WERI-Rb-1 (cell line): ENCODE data around the gene SYT17.

ENCODE experiments used
- DNase-seq: peaks from one replicate; pipeline ENCODE4 v3.0.0-alpha.2; 2020
- H3K27ac ChIP-seq: fragments of 250-450 bp; sonication (Bioruptor Pico); 2 replicates; pipeline ENCODE4 v1.5.1; 2020; ENCODE audit warnings: mild to moderate bottlenecking, moderate library complexity
- H3K27me3 ChIP-seq: fragments of 250-450 bp; sonication (Bioruptor Pico); 2 replicates; pipeline ENCODE4 v1.5.1; 2021; ENCODE audit warnings: mild to moderate bottlenecking, low read depth, moderate library complexity; ENCODE audit not compliant: insufficient read depth, severe bottlenecking
- H3K36me3 ChIP-seq: fragments of 250-450 bp; sonication (Bioruptor Pico); 2 replicates; pipeline ENCODE4 v1.5.1; 2020; ENCODE audit warnings: mild to moderate bottlenecking, moderate library complexity
- H3K4me3 ChIP-seq: 2 replicates; pipeline ENCODE4 v1.5.1; 2011; ENCODE audit warnings: low read depth, mild to moderate bottlenecking, control low read depth, low read length
- H3K9me3 ChIP-seq: fragments of 250-450 bp; sonication (Bioruptor Pico); 2 replicates; pipeline ENCODE4 v1.5.1; 2021; ENCODE audit warnings: mild to moderate bottlenecking, moderate library complexity; ENCODE audit not compliant: severe bottlenecking
- CTCF ChIP-seq: IDR thresholded peaks from 2 replicates; pipeline ENCODE4 v1.5.1; 2011; ENCODE audit warnings: low read depth, mild to moderate bottlenecking, control low read depth, inconsistent platforms, low read length

The SYT17 gene

DNA sequence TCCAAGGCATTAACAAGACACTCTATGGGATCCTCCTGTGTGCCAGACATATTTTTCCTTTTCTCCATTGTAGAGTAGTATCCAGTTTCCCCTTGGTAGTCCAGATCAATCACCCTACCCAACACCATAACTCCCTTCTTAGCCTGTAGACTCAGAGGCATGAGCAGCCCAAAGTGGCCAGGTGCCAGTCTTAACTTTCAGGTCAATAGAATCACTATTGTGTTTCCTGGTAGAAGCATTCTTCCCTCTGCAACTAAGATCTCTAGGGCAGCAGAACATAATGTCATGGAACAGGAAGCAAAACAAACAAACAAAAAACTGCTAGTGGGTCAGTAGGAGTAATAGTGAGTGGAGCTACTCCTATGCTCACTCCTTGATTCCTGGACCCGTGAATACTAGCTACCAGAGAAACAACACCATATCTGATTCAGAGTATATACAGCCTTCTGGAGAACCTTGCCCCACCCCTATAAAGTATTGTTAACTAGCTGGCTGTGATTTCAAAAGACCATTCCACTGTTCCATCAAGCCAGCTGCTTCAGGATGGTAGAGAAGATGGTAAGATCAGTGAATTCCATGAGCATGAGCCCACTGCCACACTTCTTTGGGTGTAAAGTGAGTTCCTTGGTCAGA, 106.2 kb downstream of the SYT17 start:
- DNase-seq = no peak
- Histone ChIP-seq H3K9me3 (no peaks in the 10 kb centered on the region), H3K27me3 (no peaks in the 10 kb centered on the region), H3K27ac (no peak overlapping the region), H3K4me3 (no peak overlapping the region), H3K36me3 (no peaks in the 10 kb centered on the region)
- no peak for TF ChIP-seq CTCF

GRCh38 chr16:19278403-19278802, 110.4 kb downstream of the SYT17 start:
- Histone ChIP-seq H3K9me3 (no peaks in the 10 kb centered on the region), H3K27me3 (no peaks in the 10 kb centered on the region), H3K27ac (no peak overlapping the region), H3K4me3 (no peak overlapping the region), H3K36me3 (no peaks in the 10 kb centered on the region)
- no peak for TF ChIP-seq CTCF
- DNase-seq = no peak

DNA sequence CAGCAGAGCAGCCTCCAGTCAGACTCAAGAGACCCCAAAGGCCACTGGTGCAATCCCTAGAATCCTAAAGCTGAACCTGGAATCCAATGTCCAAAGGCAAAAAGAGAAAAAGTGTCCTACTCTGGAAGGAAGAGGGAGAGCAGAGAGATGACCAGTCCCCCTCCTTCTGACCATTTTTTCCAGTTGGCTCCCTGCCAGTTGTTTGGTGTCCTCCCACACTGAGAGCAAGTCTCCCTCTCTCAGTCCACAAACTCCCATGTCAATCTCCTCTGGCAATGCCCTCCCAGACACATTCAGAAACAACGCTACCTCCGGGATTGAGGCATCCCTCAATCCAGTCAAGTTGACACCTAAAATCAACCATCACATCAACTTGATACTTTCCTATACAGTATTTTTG, 113.2 kb downstream of the SYT17 start:
- no peak for DNase-seq
- TF ChIP-seq CTCF = no peak
- Histone ChIP-seq H3K27me3 (no peaks in the 10 kb centered on the region), H3K27ac (no peak overlapping the region), H3K36me3 (no peaks in the 10 kb centered on the region), H3K9me3 (no peaks in the 10 kb centered on the region), H3K4me3 (no peak overlapping the region)

DNA sequence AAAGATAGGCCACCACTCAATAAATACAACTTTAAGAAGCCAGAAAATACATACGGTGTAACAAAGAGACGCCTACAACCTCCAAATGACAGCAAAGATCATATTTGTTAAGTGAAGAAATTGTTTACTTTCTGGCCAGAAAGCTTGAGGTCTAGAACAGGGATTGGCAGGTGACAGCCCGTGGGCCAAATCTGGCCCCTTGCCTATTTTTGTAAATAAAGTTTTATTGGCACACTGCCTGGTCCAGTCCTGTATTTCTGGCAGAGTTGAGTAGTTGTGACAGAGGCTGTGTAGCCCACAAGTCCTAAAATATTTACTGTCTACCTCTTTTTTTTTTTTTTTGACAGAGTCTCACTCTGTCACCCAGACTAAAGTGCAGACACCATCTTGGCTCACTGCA, 114.1 kb downstream of the SYT17 start:
- no peak overlapping the region for H3K27ac ChIP-seq
- H3K4me3 ChIP-seq = no peak overlapping the region
- no peaks in the 10 kb centered on the region for H3K9me3 ChIP-seq
- no peak for TF ChIP-seq CTCF
- no peaks in the 10 kb centered on the region for H3K27me3 ChIP-seq
- no peaks in the 10 kb centered on the region for H3K36me3 ChIP-seq
- DNase-seq = no peak

- DNase-seq = no peak
- Histone ChIP-seq H3K36me3 (no peaks in the 10 kb centered on the region), H3K27me3 (no peaks in the 10 kb centered on the region), H3K9me3 (no peaks in the 10 kb centered on the region), H3K4me3 (no peak overlapping the region), H3K27ac (no peak overlapping the region)
- TF ChIP-seq CTCF = no peak
Observed at GRCh38 chr16:19283637-19284036, 115.6 kb downstream of the SYT17 start.

GRCh38 chr16:19284207-19284606, 116.2 kb downstream of the SYT17 start:
- H3K4me3 ChIP-seq = no peak overlapping the region
- H3K9me3 ChIP-seq = no peaks in the 10 kb centered on the region
- H3K36me3 ChIP-seq = no peaks in the 10 kb centered on the region
- TF ChIP-seq CTCF = no peak
- no peak for DNase-seq
- H3K27me3 ChIP-seq = no peaks in the 10 kb centered on the region
- H3K27ac ChIP-seq = no peak overlapping the region
